22Rv1 (cell line): Measurements from ENCODE around the gene LRRC23.

Experiments
- CTCF ChIP-seq: fragments of 450-650 bp; IDR thresholded peaks from 2 replicates; pipeline ENCODE4 v1.5.1; 2017; ENCODE audit warnings: mild to moderate bottlenecking
- ZFX ChIP-seq: fragments of 450-650 bp; IDR thresholded peaks from 2 replicates; pipeline ENCODE4 v1.6.1; 2017; ENCODE audit warnings: antibody characterized with exemption, borderline replicate concordance

- TF ChIP-seq CTCF (no peak), ZFX (no peak)
Measured at GRCh38 chr12:6960593-6961277, 56.1 kb downstream of the LRRC23 start.
